Measurements from ENCODE around the gene VTI1A.

VTI1A gene

DNA sequence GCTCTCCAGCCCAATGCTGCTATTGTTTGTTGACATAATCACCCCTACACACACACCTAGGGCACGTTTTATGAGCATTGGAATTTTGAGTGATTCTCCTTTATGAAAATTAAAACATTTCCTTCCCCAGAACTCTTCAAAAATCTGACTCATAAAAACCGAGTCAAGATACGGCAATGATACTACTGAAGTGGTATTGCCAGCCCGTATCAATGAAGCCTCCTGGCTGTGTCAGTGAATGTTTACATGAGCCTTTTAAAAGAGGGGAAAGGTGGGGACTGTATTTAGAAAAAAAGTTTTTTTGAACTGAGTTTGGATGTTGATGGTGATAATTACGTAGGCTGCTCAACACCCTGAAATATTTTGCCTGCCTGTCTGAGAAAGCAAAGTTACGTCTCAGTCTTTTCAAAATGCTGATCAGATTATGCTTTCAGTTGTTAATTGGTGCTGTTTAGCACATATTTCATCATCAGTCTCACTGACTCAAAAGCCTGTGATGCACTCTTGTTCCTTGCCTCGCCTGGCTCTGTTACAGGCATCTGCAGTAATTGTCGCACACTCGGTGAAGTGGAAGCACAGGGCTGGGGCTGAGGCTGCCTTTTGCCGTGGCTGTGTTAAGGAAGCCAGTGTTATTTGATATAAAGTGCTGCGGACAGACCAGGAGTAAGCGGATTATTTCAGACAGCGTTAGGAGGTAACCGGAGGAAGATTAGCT is 345.6 kb downstream of the VTI1A start:
- FAIRE-seq (no peak), DNase-seq (ENCODE audit: insufficient read length, low spot score) (no peak)

DNA sequence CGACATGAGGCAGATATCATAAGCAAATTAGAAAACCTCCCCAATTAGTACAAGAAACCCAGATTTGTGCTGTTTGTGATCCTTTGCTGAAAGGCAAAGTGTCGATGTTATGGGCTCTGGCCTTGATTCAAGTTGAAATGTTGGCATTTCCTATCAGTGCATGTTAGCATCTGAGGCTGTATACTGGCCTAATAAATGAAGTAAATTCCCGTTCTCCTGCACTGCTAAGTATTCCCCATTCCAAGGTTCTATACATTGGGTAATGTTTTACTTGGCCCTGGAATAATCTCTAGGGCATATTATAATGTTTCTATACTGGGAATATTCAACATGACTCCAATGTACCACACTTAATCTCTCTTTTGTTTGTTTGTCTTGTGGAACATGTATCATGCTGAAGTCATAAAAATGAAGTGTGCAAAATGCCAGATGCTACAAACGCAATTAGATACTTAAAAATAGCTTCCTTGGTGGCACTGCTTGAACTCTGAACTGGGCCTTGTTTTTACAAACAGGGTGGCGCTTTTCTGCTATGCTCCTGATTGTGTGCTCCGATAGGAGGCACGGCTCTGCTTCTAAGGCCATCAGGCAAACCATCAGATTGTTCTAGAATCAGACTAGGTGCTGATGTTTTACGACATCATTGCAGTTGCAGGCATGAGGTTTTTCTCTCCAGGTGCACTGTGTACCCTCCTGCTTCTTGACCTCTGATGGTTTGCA is 346.3 kb downstream of the VTI1A start:
- no peak for TF ChIP-seq POLR2A (IDR thresholded peaks at IDR 0.05; ENCODE audit: low read depth, low read length)
- DNase-seq (ENCODE audit: insufficient read length, low spot score), result no peak
- no peak for FAIRE-seq

More for the DNA sequence above, 345.6 kb downstream of the VTI1A start:
- TF ChIP-seq POLR2A (IDR thresholded peaks at IDR 0.05; ENCODE audit: low read depth, low read length), result no peak

DNA sequence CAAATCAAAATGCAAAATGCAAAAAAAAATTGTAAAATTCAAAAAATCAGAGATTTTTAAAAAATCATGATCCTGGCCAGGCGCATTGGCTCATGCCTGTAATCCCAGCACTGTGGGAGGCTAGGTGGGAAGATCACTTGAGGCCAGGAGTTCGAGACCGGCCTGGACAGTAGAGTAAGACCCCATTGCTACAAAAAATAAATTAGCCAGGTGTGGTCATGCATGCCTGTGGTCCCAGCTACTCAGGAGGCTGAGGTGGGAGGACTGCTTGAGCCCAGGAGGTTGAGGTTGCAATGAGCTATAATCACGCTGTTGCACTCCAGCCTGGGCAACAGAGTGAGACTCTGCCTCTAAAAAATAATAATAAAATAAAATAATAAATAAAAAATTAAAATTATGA is 347.2 kb downstream of the VTI1A start:
- FAIRE-seq (no peak), DNase-seq (ENCODE audit: insufficient read length, low spot score) (no peak)
- no peak for TF ChIP-seq POLR2A (IDR thresholded peaks at IDR 0.05; ENCODE audit: low read depth, low read length)

DNA sequence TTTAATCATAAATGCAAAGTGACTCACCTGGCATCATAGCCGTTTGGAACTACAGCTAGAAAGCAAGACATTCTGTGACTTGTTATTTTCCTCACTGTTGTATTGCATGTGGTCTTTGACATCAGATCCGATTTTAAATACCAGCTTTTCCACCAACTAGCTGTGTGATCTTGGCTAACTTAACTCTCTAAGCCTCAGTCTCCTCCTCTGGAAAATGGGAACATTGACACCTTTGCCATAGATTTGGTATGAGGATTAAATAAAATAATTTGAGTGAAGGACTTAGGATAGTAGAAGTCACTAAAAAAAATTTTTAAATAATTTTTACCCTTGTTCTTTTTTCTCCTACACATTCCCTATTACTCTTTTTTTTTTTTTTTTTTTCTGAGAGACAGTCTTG is 348.1 kb downstream of the VTI1A start:
- DNase-seq (ENCODE audit: insufficient read length, low spot score), result no peak
- FAIRE-seq, result no peak
- no peak for TF ChIP-seq POLR2A (IDR thresholded peaks at IDR 0.05; ENCODE audit: low read depth, low read length)

DNA sequence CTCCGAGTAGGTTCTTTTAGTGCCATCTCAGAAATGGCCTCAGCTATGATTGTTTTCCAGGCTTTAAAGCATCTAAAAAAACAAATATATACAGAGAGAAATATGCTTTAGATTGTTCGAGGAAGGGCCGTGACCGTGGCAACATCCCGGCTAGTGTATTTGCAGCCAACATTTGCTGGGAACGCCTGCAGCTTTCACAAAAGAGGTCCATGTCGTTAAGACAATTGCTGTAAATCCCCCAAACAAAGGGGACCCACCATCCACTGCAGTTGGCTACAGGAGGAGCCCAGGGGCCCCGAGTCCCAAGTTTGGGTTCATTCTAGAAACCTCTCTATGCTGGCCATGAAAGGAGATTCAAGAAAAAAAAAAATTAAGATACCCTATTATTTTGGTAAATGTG is 350.2 kb downstream of the VTI1A start:
- no peak for TF ChIP-seq POLR2A (IDR thresholded peaks at IDR 0.05; ENCODE audit: low read depth, low read length)
- DNase-seq (ENCODE audit: insufficient read length, low spot score) (no peak), FAIRE-seq (no peak)

DNA sequence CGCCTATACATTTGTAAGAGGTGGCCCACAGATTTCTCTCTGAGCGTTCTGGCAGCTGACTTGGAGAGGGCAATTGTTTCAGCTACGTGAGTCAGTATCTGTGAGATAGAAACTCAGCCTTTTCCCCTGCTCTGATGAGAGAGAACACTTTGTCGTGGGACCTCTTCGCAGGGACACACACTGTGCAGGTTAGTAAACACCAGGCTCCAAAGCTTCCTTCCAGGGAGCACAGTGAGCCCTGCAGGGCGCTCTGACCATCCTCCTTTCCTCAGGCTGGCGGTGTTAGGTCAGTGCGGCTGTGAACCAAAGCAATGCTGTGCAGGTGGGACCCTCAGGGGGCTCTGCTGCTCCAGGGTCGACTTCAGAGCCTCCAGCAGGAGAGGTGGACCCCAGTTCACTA is 350.8 kb downstream of the VTI1A start:
- DNase-seq (ENCODE audit: insufficient read length, low spot score), result no peak
- no peak for TF ChIP-seq POLR2A (IDR thresholded peaks at IDR 0.05; ENCODE audit: low read depth, low read length)
- FAIRE-seq, result no peak

DNA sequence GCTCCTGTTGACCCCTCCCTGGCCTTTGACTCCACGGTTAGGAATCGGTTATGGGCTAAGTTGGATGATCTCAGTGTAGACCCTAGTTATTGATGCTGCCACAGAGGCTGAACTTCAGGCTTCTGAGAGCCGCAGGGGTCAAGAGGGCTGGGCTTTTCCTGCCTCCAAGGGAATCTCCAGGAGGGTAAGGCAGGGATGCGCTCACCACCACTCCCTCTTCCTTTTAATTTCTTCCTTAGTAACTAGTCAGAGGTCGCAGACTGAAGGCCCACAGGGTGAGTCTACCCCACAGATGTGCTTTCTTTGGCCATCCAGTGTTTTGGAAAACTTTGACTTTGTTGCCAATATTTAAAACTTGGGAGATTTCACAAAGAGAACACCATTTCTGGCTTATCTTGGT is 352.0 kb downstream of the VTI1A start:
- FAIRE-seq (no peak), DNase-seq (ENCODE audit: insufficient read length, low spot score) (no peak)
- no peak for TF ChIP-seq POLR2A (IDR thresholded peaks at IDR 0.05; ENCODE audit: low read depth, low read length)

DNA sequence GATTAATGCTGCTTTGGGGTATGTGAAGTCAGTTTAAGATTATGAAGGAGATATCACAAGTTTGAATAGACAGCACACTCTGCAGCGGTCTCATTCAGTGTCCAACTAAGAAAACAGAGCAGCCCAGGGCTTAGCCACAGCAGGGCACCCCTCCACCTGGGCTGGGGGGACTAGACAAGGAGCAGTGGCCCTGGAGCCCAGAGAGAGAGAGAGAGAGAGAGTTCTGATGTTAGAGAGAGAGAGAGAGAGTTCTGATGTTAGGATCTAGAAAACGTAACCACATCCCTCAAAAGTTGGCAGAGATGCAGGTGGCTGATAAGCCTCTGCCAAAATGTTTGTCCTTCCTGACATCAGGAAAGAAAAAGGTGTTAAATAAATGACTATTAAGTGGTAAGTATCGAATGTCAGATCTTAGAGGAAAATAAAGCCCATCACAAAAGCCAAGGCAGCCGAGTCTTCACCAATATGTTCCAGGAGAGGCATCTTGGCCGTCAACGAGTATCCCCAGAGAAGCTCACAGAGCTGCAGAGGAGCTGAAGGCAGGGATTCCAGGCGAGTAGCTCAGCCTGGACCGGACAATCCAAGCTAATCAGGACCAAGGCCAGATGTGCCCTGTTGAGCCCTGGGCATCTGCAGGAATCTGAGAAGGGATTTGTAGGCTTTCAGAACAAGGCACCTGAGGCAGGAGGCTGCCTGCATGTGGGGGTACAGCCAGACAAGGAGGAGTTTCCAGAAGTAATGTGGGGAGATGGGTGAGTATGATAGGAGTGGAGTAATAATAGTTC is 352.9 kb downstream of the VTI1A start:
- TF ChIP-seq POLR2A (IDR thresholded peaks at IDR 0.05; ENCODE audit: low read depth, low read length), result no peak
- no peak for DNase-seq (ENCODE audit: insufficient read length, low spot score)
- no peak for FAIRE-seq

DNA sequence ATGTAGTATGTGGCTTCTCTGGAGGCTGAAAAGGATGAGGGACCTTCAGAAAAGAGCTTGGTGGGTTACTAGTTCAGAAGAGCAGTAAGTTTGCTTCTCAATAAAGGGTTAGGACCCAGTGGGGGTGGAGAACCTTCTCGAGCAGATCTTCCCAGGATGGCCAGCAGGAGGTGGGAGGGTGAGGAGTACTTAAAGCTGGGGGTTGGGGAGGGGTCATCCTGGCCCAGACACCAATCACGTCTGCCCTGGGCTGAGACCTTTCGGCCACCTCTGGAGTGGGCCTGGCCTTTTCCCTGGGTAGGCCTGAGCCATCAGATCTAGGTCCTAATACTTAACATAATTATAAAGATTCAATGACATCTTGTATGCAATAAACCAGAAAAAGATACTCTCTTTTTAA is 354.0 kb downstream of the VTI1A start:
- DNase-seq (ENCODE audit: insufficient read length, low spot score) (no peak), FAIRE-seq (no peak)
- TF ChIP-seq POLR2A (IDR thresholded peaks at IDR 0.05; ENCODE audit: low read depth, low read length), result no peak

DNA sequence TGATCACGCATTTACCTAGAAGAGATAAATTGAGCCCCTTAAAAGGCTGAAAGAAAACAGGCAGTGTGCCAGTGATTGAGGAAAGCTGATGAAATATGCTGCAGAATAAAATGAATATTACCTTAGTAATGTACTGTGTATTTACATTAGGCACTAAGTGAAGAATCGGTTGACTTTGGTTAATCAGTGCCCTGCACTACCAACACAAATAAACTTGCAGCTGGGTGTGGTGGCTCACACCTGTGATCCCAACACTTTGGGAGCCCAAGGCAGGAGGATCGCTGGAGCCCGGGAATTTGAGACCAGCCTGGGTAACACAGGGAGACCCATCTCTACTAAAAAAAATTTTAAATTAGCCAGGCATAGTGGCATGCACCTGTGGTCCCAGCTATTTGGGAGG is 354.7 kb downstream of the VTI1A start:
- FAIRE-seq (no peak), DNase-seq (ENCODE audit: insufficient read length, low spot score) (no peak)
- TF ChIP-seq POLR2A (IDR thresholded peaks at IDR 0.05; ENCODE audit: low read depth, low read length), result no peak

DNA sequence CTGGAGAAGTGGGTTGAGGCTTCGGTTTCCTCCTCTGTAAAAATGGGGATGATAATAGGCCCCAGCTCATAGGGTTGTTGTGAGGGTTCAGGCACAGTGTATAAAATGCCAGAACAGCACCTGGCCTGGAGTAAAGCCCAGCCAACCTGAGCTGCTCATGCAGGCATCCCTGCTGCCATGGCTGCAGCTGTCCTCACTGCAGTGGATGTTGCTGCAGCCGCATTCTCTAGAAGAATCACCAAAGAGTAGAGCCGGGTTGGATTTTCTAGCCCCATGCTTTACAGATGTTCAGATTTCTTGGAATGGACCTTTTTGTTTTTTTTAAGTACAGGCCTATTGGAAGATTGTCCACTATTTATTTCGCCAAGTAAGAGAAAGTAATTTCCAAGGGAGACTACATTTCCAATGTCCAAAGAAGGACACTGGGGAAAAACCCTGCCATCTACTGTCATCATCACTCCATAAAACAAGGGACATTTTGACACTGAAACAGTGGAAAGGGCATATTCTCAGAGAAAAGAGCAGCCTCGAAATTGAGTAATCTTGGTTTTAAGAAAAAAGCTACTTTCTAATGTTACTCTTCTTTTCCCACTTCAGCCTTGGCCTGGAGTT is 355.5 kb downstream of the VTI1A start:
- FAIRE-seq (no peak), DNase-seq (ENCODE audit: insufficient read length, low spot score) (no peak)
- no peak for TF ChIP-seq POLR2A (IDR thresholded peaks at IDR 0.05; ENCODE audit: low read depth, low read length)

DNA sequence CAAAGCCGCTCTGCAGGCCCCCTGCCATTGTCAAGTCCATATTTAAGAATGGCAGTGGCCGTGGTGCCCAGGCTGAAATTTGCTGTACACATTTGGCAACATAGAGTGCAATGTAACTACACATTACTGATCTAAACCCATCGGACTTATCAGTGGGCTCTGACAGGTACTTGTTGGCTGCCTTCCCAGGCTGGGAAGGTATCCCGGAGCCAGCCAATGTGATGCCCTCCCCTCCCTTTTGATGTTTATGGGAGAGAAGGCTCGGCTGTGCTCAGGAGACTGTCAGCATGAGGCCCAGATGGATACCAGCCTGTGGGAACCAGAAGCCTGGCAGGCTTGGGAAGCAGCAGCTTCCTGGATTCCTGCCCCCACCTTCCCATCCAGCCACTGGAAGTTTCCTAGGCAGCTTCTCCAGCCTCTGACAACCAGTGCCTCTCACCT is 357.0 kb downstream of the VTI1A start:
- FAIRE-seq (no peak), DNase-seq (ENCODE audit: insufficient read length, low spot score) (no peak)
- no peak for TF ChIP-seq POLR2A (IDR thresholded peaks at IDR 0.05; ENCODE audit: low read depth, low read length)

DNA sequence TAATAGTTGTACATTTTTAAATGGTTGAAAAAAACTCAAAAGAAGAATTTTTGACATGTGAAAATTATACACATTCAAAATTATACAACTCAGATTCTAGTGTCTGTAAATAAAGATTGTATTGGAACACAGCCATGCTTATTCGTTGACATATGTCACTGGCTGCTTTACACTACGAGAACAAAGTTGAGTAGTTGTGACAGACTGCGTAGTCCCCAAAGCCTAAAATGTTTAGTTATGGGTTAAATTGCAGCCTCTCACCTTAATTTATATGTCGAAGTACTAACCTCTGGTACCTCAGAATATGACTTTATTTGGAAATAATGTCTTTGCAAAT is 358.2 kb downstream of the VTI1A start:
- TF ChIP-seq POLR2A (IDR thresholded peaks at IDR 0.05; ENCODE audit: low read depth, low read length), result no peak
- no peak for FAIRE-seq
- DNase-seq (ENCODE audit: insufficient read length, low spot score), result no peak

DNA sequence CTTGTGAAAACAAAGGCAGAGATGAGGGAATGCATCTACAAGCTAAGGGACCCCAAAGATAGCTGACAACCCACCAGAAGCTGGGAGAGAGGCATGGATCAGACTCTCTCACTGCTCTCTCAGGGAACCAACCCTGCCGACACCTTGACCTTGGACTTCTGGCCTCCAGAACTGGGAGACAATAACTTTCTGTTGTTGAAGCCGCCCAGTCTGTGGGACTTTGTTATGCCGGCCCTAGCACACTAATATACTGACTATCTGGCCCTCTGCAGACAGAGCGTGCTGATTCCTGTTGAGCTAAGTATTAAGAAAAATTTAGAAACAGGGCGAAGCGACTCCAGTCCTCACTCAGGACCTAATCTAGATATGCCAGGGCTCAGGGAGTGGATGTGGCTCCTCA is 358.7 kb downstream of the VTI1A start:
- no peak for FAIRE-seq
- no peak for DNase-seq (ENCODE audit: insufficient read length, low spot score)
- no peak for TF ChIP-seq POLR2A (IDR thresholded peaks at IDR 0.05; ENCODE audit: low read depth, low read length)
